ENCODE results near the gene PRKAG2.

Gene PRKAG2

GRCh38 chr7:151744051-151744580 lies 132.8 kb downstream of the PRKAG2 start:
- DNase-seq (ENCODE audit: low read depth) = no peak

- DNase-seq (ENCODE audit: low read depth) = no peak
Observed at GRCh38 chr7:151743481-151743983, 133.4 kb downstream of the PRKAG2 start.

GRCh38 chr7:151742713-151743480 lies 134.0 kb downstream of the PRKAG2 start:
- DNase-seq (ENCODE audit: low read depth) = no peak

GRCh38 chr7:151741585-151741984 lies 135.3 kb downstream of the PRKAG2 start:
- DNase-seq (ENCODE audit: low read depth) = no peak

- no peak for DNase-seq (ENCODE audit: low read depth)
Observed at GRCh38 chr7:151740081-151740851, 136.6 kb downstream of the PRKAG2 start.

GRCh38 chr7:151738925-151739324 lies 138.0 kb downstream of the PRKAG2 start:
- no peak for DNase-seq (ENCODE audit: low read depth)

GRCh38 chr7:151736403-151736909 lies 140.5 kb downstream of the PRKAG2 start:
- DNase-seq (ENCODE audit: low read depth) = peak; percentile 93

- DNase-seq (ENCODE audit: low read depth) = no peak
Observed at GRCh38 chr7:151735851-151736402, 141.0 kb downstream of the PRKAG2 start.

GRCh38 chr7:151735186-151735850 lies 141.6 kb downstream of the PRKAG2 start:
- no peak for DNase-seq (ENCODE audit: low read depth)

GRCh38 chr7:151732834-151733592 lies 143.9 kb downstream of the PRKAG2 start:
- DNase-seq (ENCODE audit: low read depth) = no peak

GRCh38 chr7:151732292-151732691 lies 144.6 kb downstream of the PRKAG2 start:
- DNase-seq (ENCODE audit: low read depth) = no peak

- no peak for DNase-seq (ENCODE audit: low read depth)
Observed at GRCh38 chr7:151731022-151731441, 145.9 kb downstream of the PRKAG2 start.

GRCh38 chr7:151730591-151730990 lies 146.3 kb downstream of the PRKAG2 start:
- no peak for DNase-seq (ENCODE audit: low read depth)

- DNase-seq (ENCODE audit: low read depth) = no peak
Observed at GRCh38 chr7:151729521-151729921, 147.4 kb downstream of the PRKAG2 start.

GRCh38 chr7:151728746-151729145 lies 148.2 kb downstream of the PRKAG2 start:
- DNase-seq (ENCODE audit: low read depth) = no peak

GRCh38 chr7:151728286-151728660 lies 148.6 kb downstream of the PRKAG2 start:
- DNase-seq (ENCODE audit: low read depth) = no peak

- DNase-seq (ENCODE audit: low read depth) = peak; percentile 100
Observed at GRCh38 chr7:151727579-151728285, 149.2 kb downstream of the PRKAG2 start.

GRCh38 chr7:151726652-151727578 lies 150.0 kb downstream of the PRKAG2 start:
- no peak for DNase-seq (ENCODE audit: low read depth)

Measured in ELR (cell line).